Mononuclear cell (primary cell): ENCODE data around the gene BLOC1S3. TPM values are rescaled to one million over a fixed set of nuclear protein-coding genes. Genes with fewer than 3 reads are reported as not detected.
A peak's percentile ranks its signal among the peaks of the same experiment; 100 is the strongest.

Experiments
- H3K27me3 ChIP-seq: 2 replicates; pipeline ENCODE4 v1.6.0; 2011; ENCODE audit warnings: low read length, control low read depth; ENCODE audit not compliant: insufficient read depth
- H3K4me1 ChIP-seq: 2 replicates; pipeline ENCODE4 v1.5.1; 2011; ENCODE audit warnings: mild to moderate bottlenecking, low read length, control low read depth; ENCODE audit not compliant: insufficient read depth
- H3K4me3 ChIP-seq: 2 replicates; pipeline ENCODE4 v1.5.1; 2011; ENCODE audit warnings: mild to moderate bottlenecking, low read length, moderate library complexity
- H3K9me3 ChIP-seq: 2 replicates; pipeline ENCODE4 v1.5.1; 2011; ENCODE audit warnings: low read depth, mild to moderate bottlenecking, control low read depth, low read length
- total RNA-seq: library from RNA; depleted of rRNA; stranded (reverse); fragments of >200 nt; gene quantifications from one replicate; pipeline ENCODE4 v1.2.3, GENCODE V29; 2012

The BLOC1S3 gene
- total RNA-seq, 1 donor: 7.3 TPM

- no peak overlapping the region for H3K4me3 ChIP-seq
- H3K27me3 ChIP-seq: no peaks in the 10 kb centered on the region
- H3K4me1 ChIP-seq: peaks cover 22% of the 10 kb centered on the region
- no peaks in the 10 kb centered on the region for H3K9me3 ChIP-seq
Measured at GRCh38 chr19:45164577-45165335, 13.8 kb upstream of the BLOC1S3 start.

GRCh38 chr19:45166723-45167252 lies 11.8 kb upstream of the BLOC1S3 start:
- Histone ChIP-seq H3K27me3 (no peaks in the 10 kb centered on the region), H3K4me3 (no peak overlapping the region), H3K4me1 (peaks cover 42% of the 10 kb centered on the region), H3K9me3 (no peaks in the 10 kb centered on the region)

DNA sequence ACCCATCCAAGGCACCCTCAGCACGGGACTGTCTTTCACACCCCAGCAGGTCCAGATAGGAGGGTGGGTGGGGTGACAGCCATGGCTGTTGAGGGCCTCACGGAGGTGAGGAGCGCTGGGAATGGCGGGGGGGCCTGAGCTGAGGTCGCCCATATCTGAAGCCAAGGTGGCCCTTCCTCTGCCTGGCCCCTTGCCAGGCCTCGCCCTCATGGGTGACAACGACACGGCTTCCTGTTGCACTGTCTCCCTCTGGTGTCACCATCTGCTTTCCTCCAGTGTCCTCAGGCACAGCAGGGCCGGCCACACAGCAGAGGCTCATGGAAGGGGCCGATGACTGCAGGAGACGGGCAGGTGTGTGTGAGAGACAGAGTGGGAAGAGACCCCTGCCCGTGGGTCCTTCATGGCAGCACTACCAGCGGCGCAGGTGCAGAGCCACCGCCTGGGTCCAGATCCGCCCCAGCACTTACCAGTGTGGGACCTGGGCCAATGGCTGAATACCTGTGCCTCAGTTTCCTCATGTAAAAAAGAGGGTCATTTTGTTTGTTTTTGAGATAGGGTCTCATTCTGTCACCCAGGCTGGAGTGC lies 9.7 kb upstream of the BLOC1S3 start:
- Histone ChIP-seq H3K27me3 (no peaks in the 10 kb centered on the region), H3K4me1 (peaks cover 50% of the 10 kb centered on the region)

GRCh38 chr19:45169602-45170001 lies 9.0 kb upstream of the BLOC1S3 start:
- H3K9me3 ChIP-seq: no peaks in the 10 kb centered on the region
- peaks cover 42% of the 10 kb centered on the region for H3K4me1 ChIP-seq
- no peak overlapping the region for H3K4me3 ChIP-seq
- no peaks in the 10 kb centered on the region for H3K27me3 ChIP-seq

More for the DNA sequence above, 9.7 kb upstream of the BLOC1S3 start:
- Histone ChIP-seq H3K4me3 (no peak overlapping the region), H3K9me3 (no peaks in the 10 kb centered on the region)

DNA sequence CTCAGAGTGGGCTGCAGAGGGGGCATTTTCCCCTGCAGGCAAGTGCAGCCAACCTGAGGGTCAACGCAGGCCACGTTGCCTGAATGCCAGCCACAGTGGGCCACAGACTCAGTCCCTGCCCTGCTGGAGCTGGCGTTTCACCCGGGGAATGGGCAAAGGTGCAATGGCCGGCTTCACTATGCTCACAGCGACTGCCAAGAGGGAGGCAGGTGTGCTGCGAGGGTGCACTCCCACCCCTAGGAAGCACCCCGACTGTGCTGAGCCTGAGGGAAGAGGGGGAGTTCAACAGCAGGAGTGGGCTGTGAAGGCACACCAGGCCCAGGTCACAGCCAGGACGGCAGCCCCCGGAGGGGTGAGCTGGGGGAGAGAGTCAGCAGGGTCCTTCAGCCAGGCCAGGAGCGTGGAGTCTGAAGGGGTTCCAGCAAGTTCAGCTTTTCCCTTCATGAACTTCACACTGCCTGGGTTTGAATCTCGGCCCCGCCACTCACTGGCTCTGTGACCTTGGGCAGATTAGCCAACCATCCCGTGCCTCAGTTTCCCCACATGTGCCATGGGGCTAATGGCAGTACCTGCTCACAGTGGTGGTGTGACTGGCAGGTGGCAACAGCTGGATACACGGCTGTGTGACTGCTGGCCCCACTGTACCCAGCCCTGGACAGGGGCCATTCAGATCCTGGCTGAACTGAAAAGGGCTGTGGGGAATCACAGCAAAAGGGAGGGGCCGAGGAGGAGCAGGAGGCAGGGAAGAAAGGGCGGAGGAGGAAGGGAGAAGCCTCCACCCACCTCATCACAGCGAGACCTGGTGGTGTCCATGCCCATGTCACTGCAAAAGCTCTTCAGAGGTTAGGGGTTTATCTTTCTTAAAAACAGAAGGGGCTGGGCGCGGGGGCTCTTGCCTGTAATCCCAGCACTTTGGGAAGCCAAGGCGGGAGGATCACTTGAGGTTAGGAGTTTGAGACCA lies 8.2 kb upstream of the BLOC1S3 start:
- Histone ChIP-seq H3K9me3 (no peaks in the 10 kb centered on the region), H3K4me1 (peaks cover 38% of the 10 kb centered on the region), H3K27me3 (no peaks in the 10 kb centered on the region), H3K4me3 (no peak overlapping the region)

DNA sequence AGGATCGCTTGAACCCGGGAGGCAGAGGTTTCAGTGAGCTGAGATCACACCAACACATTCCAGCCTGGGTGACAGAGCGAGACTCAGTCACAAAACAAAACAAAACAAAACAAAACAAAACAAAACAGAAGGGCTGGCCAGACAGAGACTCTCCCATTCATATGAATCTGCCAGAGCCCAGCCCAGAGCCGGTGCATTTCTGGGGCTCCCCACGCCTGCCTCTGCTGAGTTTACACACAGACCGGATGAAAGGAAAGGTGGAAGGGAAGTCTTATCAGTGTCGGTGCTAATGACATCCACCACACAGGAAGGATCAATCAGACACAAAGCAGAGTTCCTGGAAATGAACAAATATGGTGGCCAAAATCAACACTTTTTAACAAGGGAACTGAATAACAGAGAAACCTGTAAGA lies 7.4 kb upstream of the BLOC1S3 start:
- no peak overlapping the region for H3K4me3 ChIP-seq
- H3K27me3 ChIP-seq: no peaks in the 10 kb centered on the region
- peaks cover 45% of the 10 kb centered on the region for H3K4me1 ChIP-seq
- no peaks in the 10 kb centered on the region for H3K9me3 ChIP-seq

DNA sequence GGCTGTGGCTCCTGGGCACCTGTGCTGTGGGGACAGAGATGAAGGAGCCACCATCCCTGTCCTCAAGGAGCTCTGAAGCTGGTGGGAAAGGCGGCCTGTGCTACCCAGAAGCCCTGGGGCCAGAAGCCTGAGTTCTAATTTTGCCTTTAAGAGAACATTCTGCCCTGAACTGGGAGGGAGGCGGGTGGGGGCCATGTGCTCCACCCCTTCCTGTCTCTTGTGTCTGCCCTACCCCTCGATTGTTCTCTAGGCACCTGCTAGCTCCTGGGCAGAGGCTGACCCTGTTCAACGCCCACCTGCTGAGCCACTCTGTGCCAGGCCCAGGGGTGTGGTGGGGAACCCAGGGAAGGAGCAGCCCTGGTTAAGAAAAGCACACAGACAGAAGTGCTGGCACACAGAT lies 6.4 kb upstream of the BLOC1S3 start:
- Histone ChIP-seq H3K4me3 (no peak overlapping the region), H3K9me3 (no peaks in the 10 kb centered on the region), H3K4me1 (peaks cover 54% of the 10 kb centered on the region), H3K27me3 (no peaks in the 10 kb centered on the region)

GRCh38 chr19:45172611-45173208 lies 5.9 kb upstream of the BLOC1S3 start:
- Histone ChIP-seq H3K27me3 (no peaks in the 10 kb centered on the region), H3K9me3 (no peaks in the 10 kb centered on the region), H3K4me1 (peaks cover 59% of the 10 kb centered on the region), H3K4me3 (no peak overlapping the region)

- H3K4me1 ChIP-seq: peaks cover 59% of the 10 kb centered on the region
- no peak overlapping the region for H3K4me3 ChIP-seq
- no peaks in the 10 kb centered on the region for H3K27me3 ChIP-seq
- no peaks in the 10 kb centered on the region for H3K9me3 ChIP-seq
Measured at GRCh38 chr19:45173816-45174215, 4.8 kb upstream of the BLOC1S3 start.

DNA sequence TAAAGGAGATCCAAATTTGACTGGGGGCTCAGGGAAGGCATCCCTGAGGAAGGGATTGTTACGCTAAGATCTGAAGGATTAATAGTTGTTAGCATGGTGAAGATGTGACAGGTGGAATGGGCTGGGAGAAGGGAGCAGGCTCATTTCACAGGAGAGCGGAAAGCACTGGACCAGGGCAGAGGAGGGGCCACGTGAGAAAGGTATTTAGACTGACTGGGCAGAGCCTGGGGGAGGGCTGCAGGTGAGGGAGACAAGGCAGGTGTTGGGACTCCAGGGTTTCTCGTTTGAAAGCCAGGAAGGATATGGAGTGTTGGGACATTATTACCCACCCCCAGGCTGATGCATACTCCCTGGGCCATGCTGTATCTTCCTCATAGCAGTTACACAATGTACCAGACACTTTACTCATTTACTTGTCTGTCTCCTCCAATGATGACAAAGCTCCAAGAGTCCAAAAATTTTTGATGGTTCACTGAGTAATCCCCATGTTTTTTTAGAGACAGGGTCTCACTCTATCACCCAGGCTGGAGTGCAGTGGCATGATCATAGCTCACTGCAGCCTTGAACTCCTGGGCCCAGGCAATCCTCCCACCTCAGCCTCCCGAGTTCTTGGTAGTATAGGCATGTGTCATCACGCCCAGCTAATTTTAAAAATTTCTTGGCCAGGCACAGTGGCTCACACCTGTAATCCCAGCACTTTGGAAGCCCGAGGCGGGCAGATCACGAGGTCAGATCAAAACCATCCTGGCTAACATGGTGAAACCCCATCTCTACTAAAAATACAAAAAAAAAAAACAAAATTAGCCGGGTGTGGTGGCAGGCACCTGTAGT lies 2.9 kb upstream of the BLOC1S3 start:
- Histone ChIP-seq H3K27me3 (no peaks in the 10 kb centered on the region), H3K9me3 (no peaks in the 10 kb centered on the region), H3K4me3 (no peak overlapping the region), H3K4me1 (peaks cover 61% of the 10 kb centered on the region)

GRCh38 chr19:45177817-45178261 lies 745 bp upstream of the BLOC1S3 start, which contains the start of gene TRAPPC6A:
Gene TRAPPC6A (minus strand): TSS chr19:45178237. CDS start chr19:45178218, 19 bp downstream.
- peaks cover 53% of the 10 kb centered on the region for H3K4me1 ChIP-seq
- no peaks in the 10 kb centered on the region for H3K27me3 ChIP-seq
- no peaks in the 10 kb centered on the region for H3K9me3 ChIP-seq
- peak within 1 kb of the TSS; percentile 75 for H3K4me3 ChIP-seq

DNA sequence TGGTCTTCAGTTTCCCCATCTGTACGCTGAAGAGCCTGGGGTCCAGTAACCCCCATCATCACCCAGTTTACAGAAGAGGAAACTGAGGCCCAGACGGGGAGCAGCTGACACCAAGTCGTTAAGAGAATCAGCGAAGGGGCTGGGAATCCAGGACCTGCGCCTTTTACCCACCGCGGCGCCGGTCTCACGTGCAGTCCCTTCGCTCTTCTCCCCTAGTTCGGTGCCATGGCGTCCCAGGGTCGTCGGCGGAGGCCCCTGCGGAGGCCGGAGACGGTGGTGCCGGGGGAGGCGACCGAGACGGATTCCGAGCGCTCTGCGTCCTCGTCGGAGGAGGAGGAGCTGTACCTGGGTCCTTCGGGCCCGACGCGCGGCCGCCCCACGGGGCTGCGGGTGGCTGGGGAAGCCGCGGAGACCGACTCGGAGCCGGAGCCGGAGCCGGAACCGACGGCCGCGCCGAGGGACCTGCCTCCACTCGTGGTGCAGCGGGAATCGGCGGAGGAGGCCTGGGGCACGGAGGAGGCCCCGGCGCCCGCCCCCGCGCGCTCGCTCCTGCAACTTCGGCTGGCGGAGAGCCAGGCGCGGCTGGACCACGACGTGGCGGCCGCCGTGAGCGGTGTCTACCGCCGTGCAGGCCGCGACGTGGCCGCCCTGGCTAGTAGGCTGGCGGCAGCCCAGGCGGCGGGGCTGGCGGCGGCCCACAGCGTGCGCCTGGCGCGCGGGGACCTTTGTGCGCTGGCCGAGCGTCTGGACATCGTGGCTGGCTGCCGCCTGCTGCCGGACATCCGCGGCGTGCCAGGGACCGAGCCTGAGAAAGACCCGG lies 698 bp downstream of the BLOC1S3 start:
- peaks cover 60% of the 10 kb centered on the region for H3K4me1 ChIP-seq
- no peaks in the 10 kb centered on the region for H3K27me3 ChIP-seq
- H3K4me3 ChIP-seq: peak overlapping the region; percentile 71
- no peaks in the 10 kb centered on the region for H3K9me3 ChIP-seq

DNA sequence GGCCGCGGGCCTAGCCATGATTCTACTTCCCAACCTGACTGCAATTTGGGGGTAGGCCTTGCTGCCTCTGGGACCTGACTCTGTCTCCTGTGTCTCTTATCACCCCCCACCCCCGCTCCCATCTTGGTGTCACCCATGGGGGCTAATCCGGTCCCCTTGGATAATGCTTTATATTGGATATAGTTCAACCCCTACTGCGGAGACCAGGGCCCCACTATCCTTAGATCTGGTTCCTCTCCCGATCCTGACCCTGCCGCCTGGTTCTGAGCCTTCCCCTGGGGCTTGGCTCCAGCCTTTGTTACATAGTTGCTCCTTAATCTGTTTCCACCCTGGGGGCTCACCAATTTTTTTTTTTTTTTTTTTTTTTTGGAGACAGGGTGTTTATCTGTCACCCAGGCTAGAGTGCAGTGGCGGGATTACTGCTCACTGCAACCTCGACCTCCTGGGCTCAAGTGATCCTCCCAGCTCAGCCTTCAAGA lies 1.3 kb downstream of the BLOC1S3 start:
- Histone ChIP-seq H3K9me3 (no peaks in the 10 kb centered on the region), H3K4me1 (peaks cover 67% of the 10 kb centered on the region), H3K4me3 (peak overlapping the region; percentile 71), H3K27me3 (no peaks in the 10 kb centered on the region)
